Pancreas (tissue), 10 donors: Measurements from ENCODE around the gene C10orf95. TPM values are rescaled to one million over a fixed set of nuclear protein-coding genes. Genes with fewer than 3 reads are reported as not detected.
A peak's percentile ranks its signal among the peaks of the same experiment; 100 is the strongest.

Source experiments
- ATAC-seq, 4 donors: fragments of 200-7000 bp; cut with Tn5 transposase; one replicate each; pipeline versions ENCODE4 v1.8.0 to v1.9.1; 2020; ENCODE audit warnings: mild to moderate bottlenecking in 4 of 4, moderate library complexity in 4 of 4
- DNase-seq, 6 donors: peaks; one replicate each; pipeline ENCODE4 v3.0.0-alpha.2; 2020
- FAIRE-seq: peaks from 2 replicates; lab custom pipeline; 2012; peaks lifted over from hg19 to GRCh38; lab: Jason Lieb, UNC
- H3K27ac ChIP-seq, 4 donors: fragments of 200-600 bp; sonication (generic); 1 replicate in 3 of 4; 2 replicates in 1 of 4; pipeline versions ENCODE4 v1.5.0 to v1.8.0; 2020
- H3K27me3 ChIP-seq, 4 donors: fragments of 200-600 bp; one replicate each; pipeline ENCODE4 v1.8.0; 2021
- H3K36me3 ChIP-seq, 3 donors: fragments of 200-600 bp; sonication (generic) in 1 of 3; one replicate each; pipeline versions ENCODE4 v1.5.0 to v1.8.0; 2020 to 2021
- H3K4me1 ChIP-seq, 3 donors: fragments of 200-600 bp; one replicate each; pipeline ENCODE4 v1.8.0; 2021
- H3K4me3 ChIP-seq, 4 donors: fragments of 200-600 bp; sonication (generic) in 2 of 4; one replicate each; pipeline versions ENCODE4 v1.5.0 to v1.8.0; 2020 to 2021
- H3K9me3 ChIP-seq, 4 donors: fragments of 200-600 bp; one replicate each; pipeline ENCODE4 v1.8.0; 2021
- WGBS, 2 donors: extraction: QIAGEN DNeasy Blood & Tissue Kit; methylation state at CpG; one replicate each; pipeline ENCODE4 v1.1.7; 2013; 5-methylcytosine and 5-hydroxymethylcytosine counted together
- intact Hi-C, 3 donors: fragments of 100-400 bp; cut with DNase I; formaldehyde crosslinking; loops; one replicate each; pipeline versions ENCODE4 v1.11.1 to v1.14.2; 2022
- polyA plus RNA-seq, 2 donors: library from polyadenylated mRNA; stranded (reverse); fragments of 200-250 nt; gene quantifications; one replicate each; pipeline ENCODE4 v1.2.3, GENCODE V29; 2013
- total RNA-seq, 6 donors: library from RNA; stranded (reverse); fragmentation: NEBNext Ultra II Directional in 4 of 6; extraction: Animal tissue kit (Norgen Biotek cat#: 25700) in 4 of 6; gene quantifications; one replicate each; pipeline versions ENCODE4 v1.2.1 to v1.2.4, GENCODE V29; 2021 to 2023
- TF ChIP-seq, protein P1 (sequence below), 4 donors: fragments of 200-600 bp; sonication (generic) in 3 of 4; IDR thresholded peaks; one replicate each; pipeline versions ENCODE4 v1.5.0 to v1.8.0; 2021; ENCODE audit warnings: antibody characterized with exemption in 4 of 4
- donor health status: healthy with polysubstance abuse.
- donor health status: DM: no; HTN: no; CAD: no; lungs with moderate emphysema.
- donor health status: DM: no; HTN: no; CAD: no.
- donor health status: control.
- donor health status: control.
- donor health status: Bipolar disorder and iron deficiency.
- donor health status: DM: yes; HTN: yes; CAD: no.
- donor health status: DM: no; HTN: no; CAD: no.
- donor health status: DM: no; HTN: no; CAD: no.
- donor health status: DM: yes; HTN: yes; CAD: no.

C10orf95 gene
- total and polyA plus RNA-seq, 8 donors: 0.37 to 1.2 (median 0.46) TPM

DNA sequence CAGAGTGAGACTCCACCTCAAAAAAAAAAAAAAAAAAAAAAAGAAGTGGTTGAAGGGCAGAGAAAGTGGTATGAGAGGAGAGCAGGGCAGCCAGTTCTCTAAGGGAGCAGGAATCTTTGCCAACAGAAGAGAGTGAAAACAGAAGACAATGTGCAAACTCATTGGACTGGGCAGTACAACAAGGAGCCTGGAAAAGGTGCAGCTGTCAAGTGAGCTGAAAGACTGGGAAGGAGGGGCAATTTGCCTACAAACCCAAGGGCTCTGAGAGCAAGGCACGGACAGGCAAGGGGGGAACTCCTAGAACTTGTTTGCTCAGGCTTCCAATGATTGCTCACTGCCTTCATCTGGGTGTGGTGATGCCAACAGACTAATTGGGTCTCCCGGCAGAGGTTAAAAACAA, 41.6 kb upstream of the C10orf95 start:
- intact Hi-C loops: no loop called here
- Histone ChIP-seq H3K27ac (peak overlapping the region in 1 of 4 donors; percentile 4), H3K9me3 (no peaks in the 10 kb centered on the region), H3K4me3 (no peak overlapping the region), H3K4me1 (peaks cover 0 to 12% (median 0%) of the 10 kb centered on the region in 3 donors), H3K36me3 (peaks cover 0 to 17% (median 12%) of the 10 kb centered on the region in 3 donors), H3K27me3 (no peaks in the 10 kb centered on the region)
- FAIRE-seq: no peak
- peak in 3 of 6 donors; percentile 42 to 68 (median 57) for DNase-seq
- TF ChIP-seq, protein P1, sequence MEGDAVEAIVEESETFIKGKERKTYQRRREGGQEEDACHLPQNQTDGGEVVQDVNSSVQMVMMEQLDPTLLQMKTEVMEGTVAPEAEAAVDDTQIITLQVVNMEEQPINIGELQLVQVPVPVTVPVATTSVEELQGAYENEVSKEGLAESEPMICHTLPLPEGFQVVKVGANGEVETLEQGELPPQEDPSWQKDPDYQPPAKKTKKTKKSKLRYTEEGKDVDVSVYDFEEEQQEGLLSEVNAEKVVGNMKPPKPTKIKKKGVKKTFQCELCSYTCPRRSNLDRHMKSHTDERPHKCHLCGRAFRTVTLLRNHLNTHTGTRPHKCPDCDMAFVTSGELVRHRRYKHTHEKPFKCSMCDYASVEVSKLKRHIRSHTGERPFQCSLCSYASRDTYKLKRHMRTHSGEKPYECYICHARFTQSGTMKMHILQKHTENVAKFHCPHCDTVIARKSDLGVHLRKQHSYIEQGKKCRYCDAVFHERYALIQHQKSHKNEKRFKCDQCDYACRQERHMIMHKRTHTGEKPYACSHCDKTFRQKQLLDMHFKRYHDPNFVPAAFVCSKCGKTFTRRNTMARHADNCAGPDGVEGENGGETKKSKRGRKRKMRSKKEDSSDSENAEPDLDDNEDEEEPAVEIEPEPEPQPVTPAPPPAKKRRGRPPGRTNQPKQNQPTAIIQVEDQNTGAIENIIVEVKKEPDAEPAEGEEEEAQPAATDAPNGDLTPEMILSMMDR (IDR thresholded peaks at IDR 0.05): no peak
- peak; percentile 77 to 95 (median 86) for ATAC-seq
- WGBS, 2 donors: 11 to 25% methylated on average over 2 of the region's 2 CpGs

DNA sequence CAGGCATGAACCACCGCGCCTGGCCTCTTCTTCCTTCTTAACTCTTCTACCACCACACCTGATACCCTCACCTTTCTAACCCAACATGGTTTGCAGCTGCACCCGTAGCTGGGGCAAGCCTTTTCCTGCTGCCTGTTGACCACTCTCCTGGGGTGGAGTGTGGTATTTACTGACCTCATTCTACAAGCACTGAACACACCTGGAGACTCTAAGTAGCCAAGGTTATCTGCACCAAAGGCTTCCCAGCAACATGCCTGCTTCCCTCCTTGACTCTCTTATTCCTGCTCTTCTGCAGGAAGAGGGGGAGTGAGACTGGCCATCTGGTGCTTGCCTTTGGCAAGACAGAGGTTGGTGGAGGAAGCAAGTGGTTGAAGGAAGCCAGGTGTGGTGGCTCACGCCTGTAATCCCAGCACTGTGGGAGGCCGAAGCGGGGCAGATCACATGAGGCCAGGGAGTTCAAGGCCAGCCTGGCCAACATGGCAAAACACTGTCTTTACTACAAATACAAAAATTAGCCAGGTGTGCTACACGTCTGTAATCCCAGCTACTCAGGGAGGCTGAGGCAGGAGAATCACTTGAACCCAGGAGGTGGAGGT, 41.1 kb upstream of the C10orf95 start:
- intact Hi-C loops: no loop called here
- 79 to 80% methylated on average over 7 of the region's 7 CpGs for WGBS, 2 donors
- Histone ChIP-seq H3K36me3 (peaks cover 0 to 20% (median 14%) of the 10 kb centered on the region in 3 donors), H3K27ac (peak overlapping the region in 2 of 4 donors; percentile 4 to 7), H3K9me3 (no peaks in the 10 kb centered on the region), H3K4me3 (no peak overlapping the region), H3K4me1 (peaks cover 0 to 12% (median 0%) of the 10 kb centered on the region in 3 donors), H3K27me3 (no peaks in the 10 kb centered on the region)
- no peak for FAIRE-seq
- peak in 3 of 4 donors; percentile 8 to 27 (median 27) for ATAC-seq
- peak in 1 of 6 donors; percentile 43 for DNase-seq
- TF ChIP-seq, protein P1 (IDR thresholded peaks at IDR 0.05): no peak

DNA sequence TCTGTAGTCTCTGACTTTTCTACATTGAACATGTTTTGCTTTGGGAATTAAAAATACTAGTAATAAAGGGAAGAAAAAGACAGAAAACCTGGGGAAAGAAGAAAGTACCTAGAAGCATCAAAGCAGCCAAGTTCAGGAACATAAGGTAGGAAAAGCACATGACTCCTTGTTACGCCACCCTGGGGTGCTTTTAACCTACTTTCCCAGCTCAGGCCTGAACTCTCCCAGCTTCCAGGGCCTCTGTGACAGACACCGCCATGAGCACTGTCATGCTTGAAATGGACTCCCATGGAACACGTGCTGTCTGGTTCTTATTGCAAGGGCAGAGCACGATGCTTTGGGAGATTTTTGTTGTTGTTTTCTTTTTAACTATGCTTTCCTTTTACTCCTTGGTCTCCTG, 39.8 kb upstream of the C10orf95 start:
- FAIRE-seq (no peak), DNase-seq (peak in 1 of 6 donors; percentile 13), ATAC-seq (no peak)
- Histone ChIP-seq H3K4me1 (peaks cover 0 to 12% (median 0%) of the 10 kb centered on the region in 3 donors), H3K27me3 (no peaks in the 10 kb centered on the region), H3K4me3 (no peak overlapping the region), H3K9me3 (no peaks in the 10 kb centered on the region), H3K36me3 (peaks cover 0 to 32% (median 17%) of the 10 kb centered on the region in 3 donors), H3K27ac (no peak overlapping the region)
- TF ChIP-seq, protein P1 (IDR thresholded peaks at IDR 0.05): no peak
- 84 to 91% methylated on average over 4 of the region's 4 CpGs for WGBS, 2 donors
- intact Hi-C loops: no loop called here

DNA sequence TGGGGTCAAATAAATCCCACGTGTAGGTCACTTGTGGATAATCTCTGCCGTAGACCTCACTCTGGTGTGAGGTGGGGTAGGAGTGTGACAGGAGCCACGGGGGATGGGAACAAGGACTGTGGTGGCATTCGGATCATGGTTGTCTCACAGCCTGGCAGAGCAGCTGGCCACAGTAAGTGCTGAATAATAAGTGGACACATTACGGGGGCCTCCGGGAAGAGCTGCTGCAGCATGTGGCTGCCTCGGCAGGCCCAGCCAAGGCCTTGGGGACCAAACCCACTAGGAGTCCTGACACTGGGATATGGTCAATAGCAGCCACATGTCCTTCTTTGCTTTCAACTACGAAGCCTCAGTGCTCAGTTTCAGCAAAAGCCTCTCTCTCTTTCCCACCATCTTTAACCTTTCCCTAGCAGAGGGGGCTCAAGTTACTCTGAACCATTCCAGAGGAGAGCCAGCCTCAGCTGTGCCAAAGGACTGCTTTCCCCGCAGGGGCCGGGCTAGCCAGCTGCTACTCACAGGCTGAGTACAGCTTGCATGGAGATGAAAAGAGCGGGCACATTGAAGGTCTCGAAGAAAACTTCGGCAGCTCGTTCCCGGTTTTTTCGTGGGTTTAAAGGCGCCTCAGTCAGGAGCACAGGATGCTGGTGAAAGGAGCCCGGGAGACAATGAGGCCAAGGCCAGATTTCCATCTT, 33.9 kb upstream of the C10orf95 start:
- Histone ChIP-seq H3K4me1 (no peaks in the 10 kb centered on the region), H3K27ac (no peak overlapping the region), H3K9me3 (no peaks in the 10 kb centered on the region), H3K4me3 (no peak overlapping the region), H3K36me3 (peaks cover 10 to 84% (median 51%) of the 10 kb centered on the region in 3 donors), H3K27me3 (no peaks in the 10 kb centered on the region)
- FAIRE-seq (no peak), DNase-seq (no peak), ATAC-seq (no peak)
- intact Hi-C loops: no loop called here
- TF ChIP-seq, protein P1 (IDR thresholded peaks at IDR 0.05): no peak
- WGBS, 2 donors: 86 to 93% methylated on average over 18 of the region's 18 CpGs
